ENCODE results near the gene DVL2. TPM values are rescaled to one million over a fixed set of nuclear protein-coding genes. Genes with fewer than 3 reads are reported as not detected.

The DVL2 gene
- total RNA-seq, 1 experiment from 2014 or later, result 82.9 TPM

DNA sequence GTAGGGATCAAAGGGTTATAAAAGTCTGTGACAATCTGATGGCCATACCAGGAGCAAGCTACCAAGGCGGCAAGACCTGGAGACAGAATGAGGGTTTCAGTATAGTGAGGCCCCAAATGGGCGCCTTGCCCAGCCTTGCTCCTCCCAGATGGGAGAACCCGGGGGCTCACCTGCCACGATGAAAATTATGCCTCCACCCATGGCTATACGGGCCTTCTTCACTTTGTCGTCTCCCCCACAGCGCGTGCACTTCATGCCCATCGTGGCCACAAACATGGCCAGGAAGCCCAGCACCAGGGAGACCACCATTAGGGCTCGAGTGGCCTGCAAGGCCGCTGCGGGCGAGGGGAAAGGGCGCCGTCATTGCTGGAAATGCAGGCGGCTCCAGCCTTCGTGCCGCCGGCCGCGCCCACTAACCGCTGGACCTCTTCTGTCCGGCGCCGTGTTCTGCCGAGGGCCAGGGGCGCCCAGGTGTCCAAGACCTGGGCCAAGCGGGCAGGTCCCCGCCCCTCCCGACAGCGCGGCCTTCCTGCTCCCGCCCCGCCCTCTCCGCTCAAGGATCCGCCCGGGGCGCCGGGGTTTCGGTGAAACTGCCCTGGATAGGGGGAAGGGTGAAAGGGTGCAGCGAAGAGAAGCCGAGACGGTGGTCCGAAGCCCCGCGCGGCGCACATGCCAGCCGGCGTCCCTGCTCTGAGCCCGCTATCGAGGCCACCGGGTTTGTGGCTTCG lies 26.5 kb upstream of the DVL2 start:
- H3K23me2 ChIP-seq (ENCODE audit: insufficient read length, low read depth, low read length, poor library complexity, severe bottlenecking), result peaks cover 25% of the 10 kb centered on the region
- H3K9me3 ChIP-seq (ENCODE audit: control insufficient read depth, low read depth, low read length), result no peaks in the 10 kb centered on the region
- H3K27me3 Mint-ChIP-seq (ENCODE audit: low read depth), result peaks cover 2% of the 10 kb centered on the region
- peaks cover 8% of the 10 kb centered on the region; the same call in 1 of the 2 replicates for H3K79me2 ChIP-seq (ENCODE audit: insufficient read depth, low read length)
- H3K9me3 Mint-ChIP-seq, result peaks cover 0 to 4% of the 10 kb centered on the region in 2 experiments; a peak in 1 of 5 replicates
- TF ChIP-seq, protein P1, sequence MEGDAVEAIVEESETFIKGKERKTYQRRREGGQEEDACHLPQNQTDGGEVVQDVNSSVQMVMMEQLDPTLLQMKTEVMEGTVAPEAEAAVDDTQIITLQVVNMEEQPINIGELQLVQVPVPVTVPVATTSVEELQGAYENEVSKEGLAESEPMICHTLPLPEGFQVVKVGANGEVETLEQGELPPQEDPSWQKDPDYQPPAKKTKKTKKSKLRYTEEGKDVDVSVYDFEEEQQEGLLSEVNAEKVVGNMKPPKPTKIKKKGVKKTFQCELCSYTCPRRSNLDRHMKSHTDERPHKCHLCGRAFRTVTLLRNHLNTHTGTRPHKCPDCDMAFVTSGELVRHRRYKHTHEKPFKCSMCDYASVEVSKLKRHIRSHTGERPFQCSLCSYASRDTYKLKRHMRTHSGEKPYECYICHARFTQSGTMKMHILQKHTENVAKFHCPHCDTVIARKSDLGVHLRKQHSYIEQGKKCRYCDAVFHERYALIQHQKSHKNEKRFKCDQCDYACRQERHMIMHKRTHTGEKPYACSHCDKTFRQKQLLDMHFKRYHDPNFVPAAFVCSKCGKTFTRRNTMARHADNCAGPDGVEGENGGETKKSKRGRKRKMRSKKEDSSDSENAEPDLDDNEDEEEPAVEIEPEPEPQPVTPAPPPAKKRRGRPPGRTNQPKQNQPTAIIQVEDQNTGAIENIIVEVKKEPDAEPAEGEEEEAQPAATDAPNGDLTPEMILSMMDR (conservative IDR thresholded peaks at IDR 0.05), result no peak
- H4K5ac ChIP-seq (ENCODE audit: insufficient read length, low read depth, low read length), result no peak overlapping the region
- no peak overlapping the region for H3K27ac ChIP-seq (ENCODE audit: insufficient read length, low read depth, low read length)
- H2BK5ac ChIP-seq (ENCODE audit: insufficient read length, low read length), result no peak overlapping the region
- no peak overlapping the region for H3K56ac ChIP-seq (ENCODE audit: insufficient read length, low read depth, low read length)
- no peak overlapping the region for H2BK20ac ChIP-seq (ENCODE audit: low read depth, low read length, poor library complexity, severe bottlenecking)
- peak overlapping the region; percentile 25 for H4K8ac ChIP-seq (replicated peaks; ENCODE audit: insufficient read length, low read depth, low read length)
- H2AK5ac ChIP-seq (ENCODE audit: insufficient read length, low read length), result no peak overlapping the region
- H3K4ac ChIP-seq (ENCODE audit: low read depth, low read length), result peak overlapping the region; percentile 91; the same call in 1 of the 2 replicates
- H4K20me1 ChIP-seq (ENCODE audit: control insufficient read depth, insufficient read depth, insufficient read length), result no peaks in the 10 kb centered on the region
- peak overlapping the region in 1 of 3 experiments; percentile 98; a peak in 3 of 7 replicates for H3K27ac Mint-ChIP-seq
- peak overlapping the region; percentile 95 for H4K91ac ChIP-seq (ENCODE audit: insufficient read length, low read depth, low read length)
- peaks cover 4% of the 10 kb centered on the region; the same call in 1 of the 2 replicates for H3K4me1 ChIP-seq (ENCODE audit: insufficient read depth, low read length)
- H2BK15ac ChIP-seq (ENCODE audit: low read depth, low read length), result no peak overlapping the region
- H3K18ac ChIP-seq (ENCODE audit: insufficient read length, low read depth, low read length), result peak overlapping the region; percentile 98
- H2AFZ ChIP-seq (ENCODE audit: low read length), result no peak overlapping the region
- no peak overlapping the region for H3K23ac ChIP-seq (ENCODE audit: insufficient read length, low read depth, low read length)
- WGBS (ENCODE audit: extremely low coverage, insufficient read length, low lambda C conversion rate), result no CpG with 5 or more reads among the region's 54 CpGs
- H3K4me3 Mint-ChIP-seq, result peak overlapping the region; percentile 86 to 93
- no peaks in the 10 kb centered on the region for H3K27me3 ChIP-seq (ENCODE audit: insufficient read depth, low read length)
- H2BK120ac ChIP-seq (ENCODE audit: low read depth, low read length, poor library complexity, severe bottlenecking), result peak overlapping the region; percentile 39
- peak overlapping the region; percentile 43 for H2BK12ac ChIP-seq (ENCODE audit: insufficient read length, low read depth, low read length)
- H3K36me3 Mint-ChIP-seq (ENCODE audit: insufficient read depth in 1 of 3, low read depth in 3 of 3), result peaks cover 12 to 46% (median 38%) of the 10 kb centered on the region in 3 experiments
- peaks cover 24 to 39% of the 10 kb centered on the region in 2 experiments for H3K4me1 Mint-ChIP-seq
- no peak overlapping the region for H3T11ph ChIP-seq (ENCODE audit: low read length)
- peak overlapping the region; percentile 95 for H3K9ac ChIP-seq (ENCODE audit: extremely low read depth, insufficient read length, low read length)
- peak overlapping the region; percentile 76 for H3K4me2 ChIP-seq (ENCODE audit: insufficient read depth, insufficient read length, low read length)
- no peaks in the 10 kb centered on the region for H3K79me1 ChIP-seq (ENCODE audit: insufficient read depth, low read depth, low read length, poor library complexity, severe bottlenecking)
- peak overlapping the region; percentile 98 for H3K14ac ChIP-seq (ENCODE audit: insufficient read depth, low read length)
- DNase-seq, result peak; percentile 89

Measured in H9 (cell line).